ENCODE data around the gene N4BP3. TPM values are rescaled to one million over a fixed set of nuclear protein-coding genes. Genes with fewer than 3 reads are reported as not detected.
"Not testable (repeated sequence)": the region's sequence is repeated elsewhere in the genome, so short reads cannot be mapped to it uniquely, and the experiment has no call there.

N4BP3 gene
- total RNA-seq, 1 experiment from 2014 or later = 0.79 TPM

- no peak for DNase-seq (ENCODE audit: low read depth in 1 of 2, low spot score in 2 of 2)
- H3K4me3 ChIP-seq = no peak overlapping the region
These were observed 8.3 kb downstream of the N4BP3 start for GRCh38 chr5:178121391-178122276.

DNA sequence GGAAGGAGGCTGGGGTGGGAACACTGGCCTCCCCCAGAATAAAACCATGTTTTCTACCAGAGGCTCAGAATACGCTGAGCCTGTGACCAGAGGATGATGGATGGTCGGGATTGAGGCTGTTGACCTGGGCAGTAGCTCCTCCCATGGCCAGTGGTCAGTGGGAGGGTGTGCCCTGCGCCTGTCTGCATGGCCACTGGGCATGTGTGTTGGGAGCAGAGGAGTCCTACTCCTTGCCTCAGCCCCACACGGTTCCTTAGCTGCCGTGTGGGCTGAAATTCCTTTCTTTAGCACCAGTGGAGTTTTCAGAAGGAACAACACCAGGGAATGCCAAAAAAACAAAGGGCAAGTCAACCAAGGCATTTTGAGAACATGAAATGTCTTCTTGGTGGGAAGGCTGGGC is 9.0 kb downstream of the N4BP3 start:
- Histone ChIP-seq H3K4me1 (replicated peaks) (no peaks in the 10 kb centered on the region), H3K27ac (no peak overlapping the region), H3K4me3 (no peak overlapping the region), H3K36me3 (peaks cover 3% of the 10 kb centered on the region; the same call in 1 of the 2 replicates), H3K27me3 (replicated peaks) (no peaks in the 10 kb centered on the region), H3K9me3 (replicated peaks) (no peaks in the 10 kb centered on the region)
- DNase-seq (ENCODE audit: low read depth in 1 of 2, low spot score in 2 of 2) = no peak

More at GRCh38 chr5:178121391-178122276, 8.3 kb downstream of the N4BP3 start:
- peaks cover 3% of the 10 kb centered on the region; the same call in 1 of the 2 replicates for H3K36me3 ChIP-seq
- H3K4me1 ChIP-seq (replicated peaks) = no peaks in the 10 kb centered on the region
- no peaks in the 10 kb centered on the region for H3K9me3 ChIP-seq (replicated peaks)
- H3K27ac ChIP-seq = no peak overlapping the region
- peaks cover 4% of the 10 kb centered on the region for H3K27me3 ChIP-seq (replicated peaks)

DNA sequence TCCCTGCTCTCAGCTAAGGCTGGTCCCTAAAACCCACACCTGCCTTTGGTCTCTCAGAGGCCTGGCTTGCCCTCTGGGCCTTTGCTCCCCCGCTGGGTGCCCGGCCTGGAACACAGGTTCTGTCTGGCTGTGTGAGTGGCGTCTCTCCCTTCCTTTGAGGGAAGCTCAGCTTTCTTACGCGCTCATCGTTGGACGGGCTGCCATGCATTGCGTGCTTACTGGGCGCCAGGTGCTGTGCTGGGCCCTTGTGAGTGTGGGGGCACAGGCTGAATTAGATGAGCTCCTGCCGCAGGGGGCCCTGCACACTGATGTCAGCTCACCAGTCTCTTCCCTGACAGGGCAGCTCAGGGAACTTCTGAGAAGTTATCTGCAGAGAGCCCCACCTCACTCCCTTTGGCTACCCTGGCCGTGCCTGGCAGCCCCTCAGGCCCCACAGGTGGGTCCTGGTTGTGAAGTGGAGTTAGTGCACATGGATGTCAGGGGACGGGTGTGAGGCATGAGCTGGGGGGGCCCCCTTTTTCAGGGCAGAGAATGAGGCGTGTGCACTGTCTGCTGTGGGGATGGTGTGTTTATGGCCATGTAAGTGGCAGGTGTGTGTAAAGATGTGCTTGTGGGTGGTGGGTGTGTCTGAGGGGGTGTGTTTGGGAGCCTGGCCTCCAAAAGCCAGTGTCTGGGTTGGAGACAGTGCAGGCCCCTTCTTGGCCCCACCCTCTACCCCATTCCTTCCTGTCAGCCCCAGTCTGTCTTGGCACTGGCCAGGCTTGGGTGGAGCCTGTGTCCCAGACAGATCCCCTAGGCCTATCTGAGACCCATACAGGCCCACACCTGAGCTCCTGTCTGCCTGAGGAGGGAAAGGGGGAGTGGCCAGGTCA is 10.0 kb downstream of the N4BP3 start:
- Histone ChIP-seq H3K9me3 (replicated peaks) (no peaks in the 10 kb centered on the region), H3K36me3 (peaks cover 3% of the 10 kb centered on the region; the same call in 1 of the 2 replicates), H3K4me1 (replicated peaks) (no peaks in the 10 kb centered on the region), H3K27ac (no peak overlapping the region), H3K4me3 (no peak overlapping the region), H3K27me3 (replicated peaks) (no peaks in the 10 kb centered on the region)
- no peak for DNase-seq (ENCODE audit: low read depth in 1 of 2, low spot score in 2 of 2)

DNA sequence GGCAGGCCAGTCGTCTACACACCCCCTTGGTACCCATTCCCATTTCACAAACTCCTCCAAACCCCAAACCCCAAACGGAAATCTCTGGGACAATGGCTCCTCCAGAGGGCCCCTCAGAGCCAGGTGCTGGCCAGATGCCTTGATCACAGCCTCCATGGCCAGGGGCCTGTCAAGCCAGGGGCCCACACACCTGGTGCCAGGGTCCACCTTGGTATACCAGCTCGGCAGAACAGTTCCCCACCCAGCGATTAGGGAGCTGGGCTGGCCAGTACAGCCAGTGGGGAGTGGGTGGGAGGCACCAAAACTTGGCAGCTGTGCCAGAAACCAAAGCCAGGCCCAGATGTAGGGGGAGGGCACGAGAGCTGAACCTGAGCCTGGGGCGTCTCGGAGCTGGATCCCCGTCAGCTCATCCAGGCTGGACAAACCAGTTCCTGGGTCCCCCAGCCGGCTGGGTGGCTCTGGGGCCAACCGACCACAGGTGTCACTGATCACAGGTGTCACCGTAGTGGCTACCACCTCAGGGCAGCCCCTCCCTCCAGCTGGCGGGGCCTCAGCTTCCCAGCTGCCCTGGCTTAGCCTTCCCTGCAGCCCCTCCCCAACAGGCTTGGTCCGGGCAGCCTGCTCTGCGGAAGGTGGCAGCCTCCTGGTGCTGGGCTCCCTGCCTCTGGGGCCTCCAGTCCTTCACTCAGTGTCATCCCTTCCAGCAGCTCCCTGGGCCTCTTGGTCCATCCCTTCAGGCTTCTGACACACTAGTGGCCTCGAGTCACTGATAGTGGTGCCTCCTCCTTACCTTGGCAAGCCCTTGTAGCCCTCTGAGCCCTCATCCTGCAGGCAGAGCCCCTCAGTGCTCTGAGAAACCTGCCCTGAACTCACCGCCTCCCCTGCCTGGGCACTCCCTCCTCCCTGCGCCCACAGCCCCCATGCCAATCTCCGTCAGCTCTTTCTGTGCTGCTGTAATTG is 10.9 kb downstream of the N4BP3 start:
- H3K9me3 ChIP-seq (replicated peaks) = no peaks in the 10 kb centered on the region
- H3K27ac ChIP-seq = no peak overlapping the region
- H3K27me3 ChIP-seq (replicated peaks) = no peaks in the 10 kb centered on the region
- no peak overlapping the region for H3K4me3 ChIP-seq
- DNase-seq (ENCODE audit: low read depth in 1 of 2, low spot score in 2 of 2) = no peak
- H3K4me1 ChIP-seq (replicated peaks) = no peaks in the 10 kb centered on the region
- H3K36me3 ChIP-seq = peaks cover 3% of the 10 kb centered on the region; the same call in 1 of the 2 replicates

DNA sequence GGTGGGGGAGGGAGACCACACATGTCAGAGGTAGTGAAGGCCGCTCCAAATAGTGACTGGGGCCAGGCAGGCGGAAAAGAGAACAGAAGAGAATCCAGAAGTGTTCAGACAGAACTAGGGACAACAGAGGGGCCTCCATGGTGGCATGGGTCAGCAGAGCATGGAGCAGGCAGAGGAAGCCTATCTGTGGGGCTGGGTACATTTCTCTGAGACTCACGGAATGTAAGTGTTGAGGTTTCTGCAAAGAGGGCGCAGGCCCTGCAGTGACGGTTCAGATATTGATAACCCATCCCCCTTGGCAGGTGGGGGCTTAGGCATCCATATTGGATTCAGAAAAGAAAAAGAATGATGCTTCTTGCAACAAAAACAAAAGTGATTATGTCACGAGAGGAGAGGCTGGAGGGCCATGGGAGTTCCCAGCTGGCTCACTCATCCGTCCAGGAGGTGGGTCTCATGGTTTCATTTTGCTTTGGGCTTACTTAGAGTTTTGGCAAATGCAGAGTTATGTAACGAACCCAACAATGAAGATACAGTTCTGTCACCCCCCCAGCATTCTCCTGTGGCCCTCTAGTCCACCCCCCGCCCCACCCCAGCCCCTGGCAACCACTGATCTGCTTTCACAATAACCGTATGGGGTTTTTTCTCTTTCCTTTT is 12.0 kb downstream of the N4BP3 start:
- H3K4me3 ChIP-seq = no peak overlapping the region
- DNase-seq (ENCODE audit: low read depth in 1 of 2, low spot score in 2 of 2) = no peak
- H3K27ac ChIP-seq = no peak overlapping the region
- H3K36me3 ChIP-seq = peaks cover 3% of the 10 kb centered on the region; the same call in 1 of the 2 replicates
- H3K27me3 ChIP-seq (replicated peaks) = no peaks in the 10 kb centered on the region
- no peaks in the 10 kb centered on the region for H3K9me3 ChIP-seq (replicated peaks)
- H3K4me1 ChIP-seq (replicated peaks) = 0 out of 2 replicates have a peak, but pooled peaks cover 3% of the 10 kb centered on the region

DNA sequence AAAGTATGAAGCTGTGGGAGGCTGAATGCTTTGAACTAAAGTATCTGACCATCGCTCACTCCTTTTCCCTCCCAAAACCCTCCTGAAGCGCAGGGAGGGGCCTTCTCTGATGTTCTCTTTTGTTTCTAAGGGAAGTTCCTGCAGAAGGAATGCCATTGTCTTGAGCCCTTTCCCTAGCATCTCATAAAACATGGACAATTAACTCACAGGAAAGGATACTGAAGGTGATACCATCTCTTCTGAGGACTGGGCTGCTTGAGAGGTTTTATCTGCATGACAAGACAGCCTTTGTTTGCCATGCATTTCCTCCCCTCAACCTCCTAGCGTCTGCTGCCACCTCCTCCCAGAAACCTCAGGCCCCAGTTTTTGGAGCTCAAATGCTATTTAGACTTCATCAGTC is 13.2 kb downstream of the N4BP3 start:
- DNase-seq (ENCODE audit: low read depth in 1 of 2, low spot score in 2 of 2) = no peak
- Histone ChIP-seq H3K4me3 (no peak overlapping the region), H3K9me3 (replicated peaks) (no peaks in the 10 kb centered on the region), H3K27ac (no peak overlapping the region), H3K4me1 (replicated peaks) (peaks cover 4% of the 10 kb centered on the region), H3K27me3 (replicated peaks) (no peaks in the 10 kb centered on the region), H3K36me3 (peaks cover 11% of the 10 kb centered on the region)

GRCh38 chr5:178127300-178128009 is 14.1 kb downstream of the N4BP3 start:
- H3K9me3 ChIP-seq (replicated peaks); DNase-seq (ENCODE audit: low read depth in 1 of 2, low spot score in 2 of 2); H3K27ac ChIP-seq; H3K4me3 ChIP-seq; H3K27me3 ChIP-seq (replicated peaks); H3K36me3 ChIP-seq: not testable (repeated sequence)
- peaks cover 11% of the 10 kb centered on the region for H3K4me1 ChIP-seq (replicated peaks)

- Histone ChIP-seq H3K27ac (no peak overlapping the region), H3K27me3 (replicated peaks) (no peaks in the 10 kb centered on the region), H3K4me3 (no peak overlapping the region), H3K9me3 (replicated peaks) (no peaks in the 10 kb centered on the region), H3K36me3 (peaks cover 13% of the 10 kb centered on the region), H3K4me1 (replicated peaks) (peaks cover 11% of the 10 kb centered on the region)
- no peak for DNase-seq (ENCODE audit: low read depth in 1 of 2, low spot score in 2 of 2)
These were observed 16.0 kb downstream of the N4BP3 start for GRCh38 chr5:178129296-178129695.

- not testable (repeated sequence) for DNase-seq (ENCODE audit: low read depth in 1 of 2, low spot score in 2 of 2); H3K9me3 ChIP-seq (replicated peaks); H3K27me3 ChIP-seq (replicated peaks)
- peak overlapping the region; percentile 68 for H3K4me3 ChIP-seq
- peaks cover 18% of the 10 kb centered on the region for H3K36me3 ChIP-seq
- peak overlapping the region; percentile 62; the same call in 1 of the 2 replicates for H3K27ac ChIP-seq
- peaks cover 11% of the 10 kb centered on the region for H3K4me1 ChIP-seq (replicated peaks)
These were observed 16.9 kb downstream of the N4BP3 start for GRCh38 chr5:178130234-178130575.

GRCh38 chr5:178130576-178131445 is 17.5 kb downstream of the N4BP3 start, which contains the start of gene RMND5B:
TSS of gene RMND5B (plus strand) at chr5:178131014. CDS start at chr5:178138120, 7,106 bp downstream.
- Histone ChIP-seq H3K4me1 (replicated peaks) (peaks cover 11% of the 10 kb centered on the region), H3K27me3 (replicated peaks) (no peaks in the 10 kb centered on the region), H3K9me3 (replicated peaks) (no peaks in the 10 kb centered on the region), H3K27ac (peak within 1 kb of the TSS; percentile 62), H3K36me3 (peaks cover 24% of the 10 kb centered on the region), H3K4me3 (peak within 1 kb of the TSS; percentile 68)
- peak; percentile 86 to 92 for DNase-seq (ENCODE audit: low read depth in 1 of 2, low spot score in 2 of 2)

DNA sequence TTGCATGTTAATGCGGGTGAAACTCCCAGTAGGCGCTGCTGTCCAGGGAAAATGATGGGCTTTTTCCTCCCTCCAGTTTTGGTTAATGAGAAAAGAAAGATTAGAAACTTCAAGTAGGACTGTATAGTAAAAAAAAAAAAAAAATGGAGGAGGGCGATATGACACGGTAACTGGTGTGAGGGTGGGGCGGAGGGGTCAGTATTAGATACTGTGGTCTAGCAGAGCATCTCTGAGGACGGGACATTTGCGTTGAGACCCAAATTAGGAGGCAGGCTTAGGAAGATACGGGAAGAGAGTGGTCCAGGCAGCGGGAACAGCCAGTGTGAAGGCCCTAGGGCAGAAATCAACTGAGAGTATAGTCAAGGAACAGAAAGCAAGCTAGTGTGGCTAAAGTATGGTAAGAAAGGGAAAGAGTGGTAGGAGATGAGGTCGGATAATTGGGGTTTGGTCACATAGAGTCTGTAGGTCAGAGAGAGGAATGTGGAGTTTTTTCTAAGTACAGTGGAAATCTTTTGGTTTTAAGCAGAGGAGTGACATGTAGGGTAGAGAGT is 18.2 kb downstream of the N4BP3 start:
- Histone ChIP-seq H3K36me3 (peaks cover 27% of the 10 kb centered on the region), H3K27ac (no peak overlapping the region), H3K27me3 (replicated peaks) (no peaks in the 10 kb centered on the region), H3K9me3 (replicated peaks) (no peaks in the 10 kb centered on the region), H3K4me3 (peak overlapping the region; percentile 68), H3K4me1 (replicated peaks) (peaks cover 11% of the 10 kb centered on the region)
- no peak for DNase-seq (ENCODE audit: low read depth in 1 of 2, low spot score in 2 of 2)
